Measurements from ENCODE around the gene PDE4D.

DNA sequence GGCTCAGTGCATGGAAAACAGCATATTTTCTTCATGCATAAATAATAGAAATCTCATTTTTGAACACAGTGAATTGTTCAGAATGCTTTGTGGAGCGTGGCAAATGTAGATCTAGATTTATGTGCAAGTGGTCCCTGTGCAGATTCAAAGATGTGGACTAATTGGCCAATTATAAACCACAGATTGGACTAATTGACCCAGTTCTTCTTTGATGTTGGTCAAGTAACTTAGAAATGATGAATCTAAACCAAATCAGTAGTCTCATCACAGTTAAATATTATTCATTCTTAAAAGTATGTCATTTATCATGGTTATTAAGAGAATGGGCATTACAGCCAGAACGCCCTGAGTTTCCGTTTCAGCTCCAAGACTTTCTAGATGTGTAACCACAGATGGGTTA, 11.7 kb upstream of the PDE4D start:
- TF ChIP-seq, protein P1, sequence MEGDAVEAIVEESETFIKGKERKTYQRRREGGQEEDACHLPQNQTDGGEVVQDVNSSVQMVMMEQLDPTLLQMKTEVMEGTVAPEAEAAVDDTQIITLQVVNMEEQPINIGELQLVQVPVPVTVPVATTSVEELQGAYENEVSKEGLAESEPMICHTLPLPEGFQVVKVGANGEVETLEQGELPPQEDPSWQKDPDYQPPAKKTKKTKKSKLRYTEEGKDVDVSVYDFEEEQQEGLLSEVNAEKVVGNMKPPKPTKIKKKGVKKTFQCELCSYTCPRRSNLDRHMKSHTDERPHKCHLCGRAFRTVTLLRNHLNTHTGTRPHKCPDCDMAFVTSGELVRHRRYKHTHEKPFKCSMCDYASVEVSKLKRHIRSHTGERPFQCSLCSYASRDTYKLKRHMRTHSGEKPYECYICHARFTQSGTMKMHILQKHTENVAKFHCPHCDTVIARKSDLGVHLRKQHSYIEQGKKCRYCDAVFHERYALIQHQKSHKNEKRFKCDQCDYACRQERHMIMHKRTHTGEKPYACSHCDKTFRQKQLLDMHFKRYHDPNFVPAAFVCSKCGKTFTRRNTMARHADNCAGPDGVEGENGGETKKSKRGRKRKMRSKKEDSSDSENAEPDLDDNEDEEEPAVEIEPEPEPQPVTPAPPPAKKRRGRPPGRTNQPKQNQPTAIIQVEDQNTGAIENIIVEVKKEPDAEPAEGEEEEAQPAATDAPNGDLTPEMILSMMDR (IDR thresholded peaks at IDR 0.05) = no peak
- TF ChIP-seq POLR2A (IDR thresholded peaks at IDR 0.05) = no peak
